Measurements from ENCODE around the gene ENTREP3. TPM values are rescaled to one million over a fixed set of nuclear protein-coding genes. Genes with fewer than 3 reads are reported as not detected.

The ENTREP3 gene
- total RNA-seq, 1 experiment from 2014 or later, result 69.9 TPM

DNA sequence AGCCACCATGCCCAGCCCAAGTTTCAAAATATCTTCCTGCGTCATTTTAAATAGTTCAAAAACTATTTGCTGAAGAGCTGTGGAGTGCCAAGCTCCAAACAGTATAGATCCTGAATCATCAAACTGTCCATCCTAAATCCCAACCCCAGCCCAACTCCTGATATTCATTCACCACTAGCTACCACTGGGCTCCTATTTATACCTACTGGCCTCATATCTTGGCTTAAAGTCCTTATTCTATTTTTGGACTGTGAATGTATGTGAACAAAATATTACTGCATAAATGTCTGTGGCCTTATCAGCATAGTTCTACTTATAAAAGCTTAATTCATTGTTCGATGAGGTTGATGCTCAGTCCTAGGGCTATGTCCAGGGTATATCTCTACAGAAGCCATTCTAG is 12.1 kb upstream of the ENTREP3 start:
- ChIA-PET POLR2A (no interaction called here), CTCF (interaction anchor here (1.0 kb wide), 1 partner anchor 94 kb away, joined by 3 read pairs; the partner anchor contains the start of gene KRTCAP2), RAD21 (ENCODE audit: low non-redundant PET in 1 of 2, low total read pairs in 2 of 2, uncharacterized antibody in 2 of 2, unreplicated experiment in 2 of 2) (no interaction called here)
- Histone ChIP-seq H3K27ac (ENCODE audit: low read depth, low read length) (no peak overlapping the region), H3K4me2 (ENCODE audit: low read length) (no peak overlapping the region), H2AFZ (ENCODE audit: low read depth, low read length, poor library complexity, severe bottlenecking) (no peak overlapping the region), H3K79me2 (ENCODE audit: insufficient read depth, low read length) (peaks cover 40% of the 10 kb centered on the region), H3K4me1 (ENCODE audit: control insufficient read depth in 1 of 2, insufficient read depth in 2 of 2, low read length in 2 of 2) (peaks cover 3 to 9% of the 10 kb centered on the region in 2 experiments; a peak in 3 of 4 replicates), H3K9me3 (ENCODE audit: control insufficient read depth in 1 of 2, insufficient read depth in 1 of 2, low read depth in 1 of 2, low read length in 2 of 2) (no peaks in the 10 kb centered on the region), H3K4me3 (replicated peaks in 1 of 2; ENCODE audit: low read depth in 1 of 2, low read length in 2 of 2) (no peak overlapping the region), H3K9ac (ENCODE audit: low read length) (no peak overlapping the region), H4K20me1 (ENCODE audit: insufficient read depth) (no peaks in the 10 kb centered on the region), H3K27me3 (ENCODE audit: insufficient read depth, low read length) (no peaks in the 10 kb centered on the region), H3K36me3 (ENCODE audit: control insufficient read depth in 1 of 2, insufficient read depth in 2 of 2, low read length in 2 of 2) (peaks cover 59 to 75% of the 10 kb centered on the region in 2 experiments), H3K9me2 (ENCODE audit: insufficient read depth) (no peaks in the 10 kb centered on the region)
- no peak for TF ChIP-seq ZNF274 (IDR thresholded peaks at IDR 0.05; ENCODE audit: low read depth, low read length)
- TF ChIP-seq, protein P1, sequence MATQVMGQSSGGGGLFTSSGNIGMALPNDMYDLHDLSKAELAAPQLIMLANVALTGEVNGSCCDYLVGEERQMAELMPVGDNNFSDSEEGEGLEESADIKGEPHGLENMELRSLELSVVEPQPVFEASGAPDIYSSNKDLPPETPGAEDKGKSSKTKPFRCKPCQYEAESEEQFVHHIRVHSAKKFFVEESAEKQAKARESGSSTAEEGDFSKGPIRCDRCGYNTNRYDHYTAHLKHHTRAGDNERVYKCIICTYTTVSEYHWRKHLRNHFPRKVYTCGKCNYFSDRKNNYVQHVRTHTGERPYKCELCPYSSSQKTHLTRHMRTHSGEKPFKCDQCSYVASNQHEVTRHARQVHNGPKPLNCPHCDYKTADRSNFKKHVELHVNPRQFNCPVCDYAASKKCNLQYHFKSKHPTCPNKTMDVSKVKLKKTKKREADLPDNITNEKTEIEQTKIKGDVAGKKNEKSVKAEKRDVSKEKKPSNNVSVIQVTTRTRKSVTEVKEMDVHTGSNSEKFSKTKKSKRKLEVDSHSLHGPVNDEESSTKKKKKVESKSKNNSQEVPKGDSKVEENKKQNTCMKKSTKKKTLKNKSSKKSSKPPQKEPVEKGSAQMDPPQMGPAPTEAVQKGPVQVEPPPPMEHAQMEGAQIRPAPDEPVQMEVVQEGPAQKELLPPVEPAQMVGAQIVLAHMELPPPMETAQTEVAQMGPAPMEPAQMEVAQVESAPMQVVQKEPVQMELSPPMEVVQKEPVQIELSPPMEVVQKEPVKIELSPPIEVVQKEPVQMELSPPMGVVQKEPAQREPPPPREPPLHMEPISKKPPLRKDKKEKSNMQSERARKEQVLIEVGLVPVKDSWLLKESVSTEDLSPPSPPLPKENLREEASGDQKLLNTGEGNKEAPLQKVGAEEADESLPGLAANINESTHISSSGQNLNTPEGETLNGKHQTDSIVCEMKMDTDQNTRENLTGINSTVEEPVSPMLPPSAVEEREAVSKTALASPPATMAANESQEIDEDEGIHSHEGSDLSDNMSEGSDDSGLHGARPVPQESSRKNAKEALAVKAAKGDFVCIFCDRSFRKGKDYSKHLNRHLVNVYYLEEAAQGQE (IDR thresholded peaks at IDR 0.05; ENCODE audit: low read depth), result no peak
- no peak for TF ChIP-seq EZH2phosphoT487 (IDR thresholded peaks at IDR 0.05; ENCODE audit: borderline replicate concordance)
- no peak for TF ChIP-seq SRF (IDR thresholded peaks at IDR 0.05; ENCODE audit: low read depth)
- no peak for TF ChIP-seq FOSL1 (IDR thresholded peaks at IDR 0.05; ENCODE audit: low read depth)
- no peak for TF ChIP-seq ZFX (IDR thresholded peaks at IDR 0.05)
- TF ChIP-seq, protein P2, sequence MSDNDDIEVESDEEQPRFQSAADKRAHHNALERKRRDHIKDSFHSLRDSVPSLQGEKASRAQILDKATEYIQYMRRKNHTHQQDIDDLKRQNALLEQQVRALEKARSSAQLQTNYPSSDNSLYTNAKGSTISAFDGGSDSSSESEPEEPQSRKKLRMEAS (IDR thresholded peaks at IDR 0.05), result no peak
- TF ChIP-seq POLR2A (IDR thresholded peaks at IDR 0.05; ENCODE audit: borderline replicate concordance, extremely low read depth, insufficient read depth, insufficient read length), result no peak
- TF ChIP-seq EZH2 (IDR thresholded peaks at IDR 0.05), result no peak
- no peak for TF ChIP-seq POLR2AphosphoS5 (IDR thresholded peaks at IDR 0.05; ENCODE audit: low read depth, low read length)
- no peak for TF ChIP-seq SP1 (IDR thresholded peaks at IDR 0.05; ENCODE audit: low read depth)
- TF ChIP-seq RAD21 (IDR thresholded peaks at IDR 0.05; ENCODE audit: low read depth), result no peak
- TF ChIP-seq, protein P3, sequence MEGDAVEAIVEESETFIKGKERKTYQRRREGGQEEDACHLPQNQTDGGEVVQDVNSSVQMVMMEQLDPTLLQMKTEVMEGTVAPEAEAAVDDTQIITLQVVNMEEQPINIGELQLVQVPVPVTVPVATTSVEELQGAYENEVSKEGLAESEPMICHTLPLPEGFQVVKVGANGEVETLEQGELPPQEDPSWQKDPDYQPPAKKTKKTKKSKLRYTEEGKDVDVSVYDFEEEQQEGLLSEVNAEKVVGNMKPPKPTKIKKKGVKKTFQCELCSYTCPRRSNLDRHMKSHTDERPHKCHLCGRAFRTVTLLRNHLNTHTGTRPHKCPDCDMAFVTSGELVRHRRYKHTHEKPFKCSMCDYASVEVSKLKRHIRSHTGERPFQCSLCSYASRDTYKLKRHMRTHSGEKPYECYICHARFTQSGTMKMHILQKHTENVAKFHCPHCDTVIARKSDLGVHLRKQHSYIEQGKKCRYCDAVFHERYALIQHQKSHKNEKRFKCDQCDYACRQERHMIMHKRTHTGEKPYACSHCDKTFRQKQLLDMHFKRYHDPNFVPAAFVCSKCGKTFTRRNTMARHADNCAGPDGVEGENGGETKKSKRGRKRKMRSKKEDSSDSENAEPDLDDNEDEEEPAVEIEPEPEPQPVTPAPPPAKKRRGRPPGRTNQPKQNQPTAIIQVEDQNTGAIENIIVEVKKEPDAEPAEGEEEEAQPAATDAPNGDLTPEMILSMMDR (IDR thresholded peaks at IDR 0.05 in 2 of 3, conservative IDR thresholded peaks at IDR 0.05 in 1 of 3; ENCODE audit: borderline replicate concordance in 1 of 3, insufficient read depth in 1 of 3, low read depth in 2 of 3, low read length in 2 of 3), result no peak
- TF ChIP-seq ELF1 (IDR thresholded peaks at IDR 0.05; ENCODE audit: borderline replicate concordance, low read depth), result no peak
- no peak for TF ChIP-seq TCF7L2 (IDR thresholded peaks at IDR 0.05; ENCODE audit: borderline replicate concordance, extremely low read depth, insufficient read depth, insufficient read length)
- no peak for TF ChIP-seq SIN3A (IDR thresholded peaks at IDR 0.05; ENCODE audit: low read depth)
- no peak for TF ChIP-seq YY1 (IDR thresholded peaks at IDR 0.05; ENCODE audit: extremely low read depth, insufficient replicate concordance, low read depth, low read length)
- intact Hi-C loops (cut with micrococcal nuclease), result no loop called here
- BruUV-seq (replicated peaks), result no TSS peak
- DNase-seq (ENCODE audit: low read depth, low spot score) (no peak), ATAC-seq (no peak)

Data from HCT116 (cell line).